GM12864 (cell line): ENCODE results near the gene CDH2.

Experiments used
- DNase-seq: peaks from one replicate; pipeline ENCODE4 v3.0.0-alpha.2; 2011; ENCODE audit warnings: low read depth
- H3K4me3 ChIP-seq: 2 replicates; pipeline ENCODE4 v1.5.1; 2011; ENCODE audit warnings: mild to moderate bottlenecking, low read depth, low read length, control low read depth
- CTCF ChIP-seq: IDR thresholded peaks from 2 replicates; pipeline ENCODE4 v1.5.1; 2011; ENCODE audit warnings: low read depth, mild to moderate bottlenecking, moderate library complexity, low read length, control low read depth, inconsistent platforms; ENCODE audit errors: missing control alignments

CDH2 gene

GRCh38 chr18:28040716-28041115, 136.2 kb downstream of the CDH2 start:
- no peak for DNase-seq
- no peak overlapping the region for H3K4me3 ChIP-seq
- TF ChIP-seq CTCF, result no peak

- TF ChIP-seq CTCF, result no peak
- no peak overlapping the region for H3K4me3 ChIP-seq
- DNase-seq, result no peak
Observed at GRCh38 chr18:28040211-28040610, 136.7 kb downstream of the CDH2 start.

- H3K4me3 ChIP-seq, result no peak overlapping the region
- no peak for DNase-seq
- TF ChIP-seq CTCF, result no peak
Observed at GRCh38 chr18:28039691-28040090, 137.2 kb downstream of the CDH2 start.

GRCh38 chr18:28039078-28039477, 137.9 kb downstream of the CDH2 start:
- no peak for TF ChIP-seq CTCF
- DNase-seq, result no peak
- H3K4me3 ChIP-seq, result no peak overlapping the region

GRCh38 chr18:28036488-28036887, 140.4 kb downstream of the CDH2 start:
- DNase-seq, result no peak
- no peak for TF ChIP-seq CTCF

GRCh38 chr18:28034567-28034966, 142.4 kb downstream of the CDH2 start:
- no peak for DNase-seq
- H3K4me3 ChIP-seq, result no peak overlapping the region
- TF ChIP-seq CTCF, result no peak

More at GRCh38 chr18:28036488-28036887, 140.4 kb downstream of the CDH2 start:
- H3K4me3 ChIP-seq, result no peak overlapping the region

- no peak for TF ChIP-seq CTCF
- H3K4me3 ChIP-seq, result no peak overlapping the region
- DNase-seq, result no peak
Observed at GRCh38 chr18:28032177-28032576, 144.8 kb downstream of the CDH2 start.
